Stimulated activated CD8-positive, alpha-beta memory T cell treated with anti-CD3 and anti-CD28 coated beads, Interleukin-4, amount 100 ng/mL, for 48 hours (primary cell): ENCODE results near the gene SLC6A15.

ENCODE experiments used
- DNase-seq: peaks from one replicate; pipeline ENCODE4 v3.0.0-alpha.2; 2020

The SLC6A15 gene

GRCh38 chr12:84874125-84874824 is 38.3 kb downstream of the SLC6A15 start:
- no peak for DNase-seq

- DNase-seq: no peak
Measured at GRCh38 chr12:84862186-84862585, 50.4 kb downstream of the SLC6A15 start.

GRCh38 chr12:84860718-84861117 is 51.9 kb downstream of the SLC6A15 start:
- no peak for DNase-seq

GRCh38 chr12:84858796-84859195 is 53.8 kb downstream of the SLC6A15 start:
- DNase-seq: no peak

GRCh38 chr12:84857525-84858208 is 54.9 kb downstream of the SLC6A15 start:
- no peak for DNase-seq

GRCh38 chr12:84856156-84856900 is 56.3 kb downstream of the SLC6A15 start:
- no peak for DNase-seq

GRCh38 chr12:84843593-84844144 is 68.9 kb downstream of the SLC6A15 start:
- no peak for DNase-seq

DNA sequence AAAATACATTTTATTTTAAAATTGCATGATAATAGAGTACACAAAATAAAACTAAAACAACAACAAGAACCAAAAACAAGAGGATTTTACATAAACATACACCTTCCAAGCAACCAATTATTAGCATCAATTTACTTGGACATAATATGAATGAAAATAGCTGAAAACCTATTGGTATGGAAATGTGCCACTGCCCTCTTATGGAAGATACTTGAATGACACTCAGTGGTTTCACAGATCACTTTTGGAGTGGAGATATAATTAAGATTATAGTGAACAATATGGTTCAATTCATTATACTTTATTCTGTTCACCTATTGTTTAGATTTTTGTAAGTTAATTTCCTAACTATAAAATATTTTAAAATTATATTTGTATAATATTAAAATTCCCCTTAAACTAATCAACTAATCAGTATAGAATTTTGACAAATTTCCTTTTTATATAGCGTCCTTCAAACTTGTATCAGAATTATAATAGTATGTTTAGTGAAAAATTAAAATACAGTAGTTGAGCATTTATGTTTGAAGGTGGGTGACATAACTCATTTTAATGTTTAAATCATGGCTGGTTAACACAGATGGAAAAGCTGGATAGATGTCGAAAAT is 70.1 kb downstream of the SLC6A15 start:
- no peak for DNase-seq

GRCh38 chr12:84841591-84841990 is 71.0 kb downstream of the SLC6A15 start:
- DNase-seq: no peak

- DNase-seq: no peak
Measured at GRCh38 chr12:84840356-84840755, 72.2 kb downstream of the SLC6A15 start.

DNA sequence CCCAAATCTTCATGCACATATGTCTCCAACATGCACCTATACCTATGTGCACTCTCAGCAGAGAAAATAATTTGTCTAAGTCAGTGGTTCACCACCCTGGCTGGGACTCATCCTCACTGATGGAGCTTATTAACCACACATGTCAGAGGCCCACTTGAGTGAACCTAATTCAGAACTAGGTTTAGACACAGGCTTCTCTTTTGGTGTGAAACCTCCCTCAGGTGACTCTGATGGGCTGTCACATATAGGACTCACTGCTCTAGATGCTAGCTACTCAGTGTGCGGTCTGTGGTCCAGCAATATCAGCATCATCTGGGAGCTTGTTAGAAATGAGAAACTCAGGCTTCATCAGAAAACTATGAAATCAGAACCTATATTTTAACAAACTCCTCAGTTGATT is 85.7 kb downstream of the SLC6A15 start:
- DNase-seq: no peak

GRCh38 chr12:84825149-84825548 is 87.5 kb downstream of the SLC6A15 start:
- DNase-seq: no peak

DNA sequence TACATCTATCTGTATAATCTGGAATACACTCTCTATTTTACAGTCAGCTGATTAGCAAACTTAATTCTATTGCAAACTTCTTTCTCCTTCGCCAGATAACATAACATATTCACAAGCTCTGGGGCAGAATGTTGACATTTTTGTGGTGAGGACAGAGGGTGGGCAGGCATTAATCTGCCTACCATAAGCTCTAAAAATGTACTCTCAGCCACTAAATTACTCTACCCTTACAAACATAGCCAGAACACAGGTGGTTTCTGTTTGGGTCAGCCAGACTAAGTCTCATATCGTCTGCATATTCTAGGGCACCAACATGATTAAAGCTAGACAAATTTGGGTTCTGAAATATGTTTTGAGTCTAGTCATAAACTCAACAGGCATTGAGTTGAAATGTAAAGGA is 90.1 kb downstream of the SLC6A15 start:
- no peak for DNase-seq

- no peak for DNase-seq
Measured at GRCh38 chr12:84816916-84817695, 95.5 kb downstream of the SLC6A15 start.

DNA sequence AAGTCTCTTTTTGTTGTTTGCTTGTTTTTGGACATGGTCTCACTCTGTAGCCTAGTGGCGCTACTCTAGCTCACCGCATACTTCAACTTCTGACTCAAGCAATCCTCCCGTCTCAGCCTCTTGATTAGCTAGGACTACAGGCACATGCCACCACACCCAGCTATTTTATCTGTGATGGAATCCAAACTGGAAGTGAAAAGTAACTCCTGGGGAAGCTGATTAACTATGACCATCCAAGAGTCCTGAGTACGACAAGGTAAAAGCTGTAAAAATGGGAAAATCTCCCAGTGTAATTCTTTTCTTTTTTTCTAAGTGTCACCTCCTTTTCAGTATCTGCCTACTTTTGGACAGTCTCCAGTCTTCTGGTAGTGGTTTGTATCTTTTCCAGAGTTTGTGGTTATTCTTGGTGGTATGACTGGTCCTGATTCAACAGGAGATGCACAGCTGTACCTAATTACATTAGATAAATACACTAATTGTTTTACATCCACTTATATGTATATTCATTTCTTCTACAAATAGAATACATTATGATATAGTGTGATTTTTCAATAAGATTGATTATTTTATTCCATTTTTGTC is 97.8 kb downstream of the SLC6A15 start:
- no peak for DNase-seq

- no peak for DNase-seq
Measured at GRCh38 chr12:84813780-84814663, 98.6 kb downstream of the SLC6A15 start.

- no peak for DNase-seq
Measured at GRCh38 chr12:84811291-84811690, 101.3 kb downstream of the SLC6A15 start.

DNA sequence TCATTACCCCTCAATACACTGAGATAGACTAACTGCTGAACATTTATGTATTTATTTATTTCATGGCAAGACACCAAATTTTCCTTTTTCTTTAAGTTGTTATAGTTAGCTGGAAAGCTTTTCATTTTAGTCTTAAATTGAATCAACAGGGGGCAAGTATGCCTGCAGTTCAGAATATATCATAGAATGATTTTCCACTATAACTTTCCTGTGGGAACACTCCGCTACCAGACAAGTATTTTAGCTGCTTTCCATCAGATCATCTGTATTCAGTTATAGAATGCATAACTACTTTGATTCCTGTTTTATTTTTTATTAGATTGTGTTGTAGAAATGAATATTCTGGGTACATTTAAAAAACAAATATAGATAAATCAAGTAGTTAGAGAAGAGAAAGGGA is 102.0 kb downstream of the SLC6A15 start:
- no peak for DNase-seq
